Thymus (tissue), 11 donors: Measurements from ENCODE around the gene MYOD1. TPM values are rescaled to one million over a fixed set of nuclear protein-coding genes. Genes with fewer than 3 reads are reported as not detected.

Experiments
- DNase-seq, 9 donors: peaks; one replicate each; pipeline ENCODE4 v3.0.0-alpha.2; 2013; ENCODE audit warnings: low spot score in 9 of 9, low read depth in 6 of 9, missing footprints in 1 of 9
- H3K27ac ChIP-seq, 2 donors: one replicate each; pipeline ENCODE4 v1.5.1; 2013; ENCODE audit warnings: control low read depth in 1 of 2, low read depth in 1 of 2, low read length in 1 of 2, mild to moderate bottlenecking in 1 of 2, moderate library complexity in 1 of 2
- H3K27me3 ChIP-seq, 2 donors: one replicate each; pipeline ENCODE4 v1.5.1; 2013; ENCODE audit warnings: low read length in 1 of 2; ENCODE audit not compliant: control insufficient read depth in 2 of 2, insufficient read depth in 1 of 2
- H3K36me3 ChIP-seq, 2 donors: one replicate each; pipeline ENCODE4 v1.5.1; 2013; ENCODE audit warnings: low read length in 1 of 2, mild to moderate bottlenecking in 1 of 2, moderate library complexity in 1 of 2; ENCODE audit not compliant: control insufficient read depth in 2 of 2, insufficient read depth in 2 of 2
- H3K4me1 ChIP-seq, 2 donors: one replicate each; pipeline ENCODE4 v1.5.1; 2013; ENCODE audit warnings: low read length in 2 of 2; ENCODE audit not compliant: control insufficient read depth in 2 of 2, insufficient read depth in 2 of 2
- H3K4me3 ChIP-seq, 2 donors: one replicate each; pipeline ENCODE4 v1.5.1; 2013; ENCODE audit warnings: low read length in 2 of 2, control low read depth in 1 of 2, mild to moderate bottlenecking in 1 of 2
- H3K9me3 ChIP-seq, 2 donors: one replicate each; pipeline ENCODE4 v1.5.1; 2013; ENCODE audit warnings: low read length in 1 of 2, mild to moderate bottlenecking in 1 of 2; ENCODE audit not compliant: control insufficient read depth in 2 of 2, insufficient read depth in 1 of 2
- WGBS: extraction: QIAGEN DNeasy Blood & Tissue Kit; methylation state at CpG from one replicate; pipeline ENCODE4 v1.1.7; 2013; 5-methylcytosine and 5-hydroxymethylcytosine counted together
- polyA plus RNA-seq: library from polyadenylated mRNA; stranded (reverse); fragments of 200-250 nt; gene quantifications from one replicate; pipeline ENCODE4 v1.2.3, GENCODE V29; 2013
- total RNA-seq: library from RNA; stranded (reverse); fragments of 120-200 nt; gene quantifications from one replicate; pipeline ENCODE4 v1.2.4, GENCODE V29; 2013
- donor health status: healthy.

The MYOD1 gene
- total and polyA plus RNA-seq, 2 donors, result 0.38 to 0.43 TPM

- H3K27ac ChIP-seq, result no peak overlapping the region
- DNase-seq, result no peak
- 72% methylated on average over 2 of the region's 2 CpGs for WGBS
- H3K4me3 ChIP-seq, result no peak overlapping the region
- H3K36me3 ChIP-seq, result no peaks in the 10 kb centered on the region
- H3K27me3 ChIP-seq, result peaks cover 17 to 43% of the 10 kb centered on the region in 2 donors
- H3K9me3 ChIP-seq, result no peaks in the 10 kb centered on the region
- no peaks in the 10 kb centered on the region for H3K4me1 ChIP-seq
These were observed 27.8 kb upstream of the MYOD1 start for GRCh38 chr11:17691550-17691949.

- Histone ChIP-seq H3K27me3 (peaks cover 21 to 47% of the 10 kb centered on the region in 2 donors), H3K9me3 (no peaks in the 10 kb centered on the region), H3K4me1 (no peaks in the 10 kb centered on the region), H3K4me3 (no peak overlapping the region), H3K36me3 (no peaks in the 10 kb centered on the region), H3K27ac (no peak overlapping the region)
- WGBS, result 71% methylated on average over 10 of the region's 10 CpGs
- no peak for DNase-seq
These were observed 27.4 kb upstream of the MYOD1 start for GRCh38 chr11:17691976-17692375.

- WGBS, result 73% methylated on average over 7 of the region's 7 CpGs
These were observed 26.4 kb upstream of the MYOD1 start for GRCh38 chr11:17692931-17693330.

GRCh38 chr11:17693531-17693930 is 25.8 kb upstream of the MYOD1 start:
- DNase-seq, result no peak
- 87% methylated on average over 4 of the region's 4 CpGs for WGBS
- Histone ChIP-seq H3K27me3 (peaks cover 29 to 54% of the 10 kb centered on the region in 2 donors), H3K27ac (no peak overlapping the region), H3K4me1 (no peaks in the 10 kb centered on the region), H3K9me3 (no peaks in the 10 kb centered on the region), H3K36me3 (no peaks in the 10 kb centered on the region), H3K4me3 (no peak overlapping the region)

More at GRCh38 chr11:17692931-17693330, 26.4 kb upstream of the MYOD1 start:
- no peak for DNase-seq
- Histone ChIP-seq H3K36me3 (no peaks in the 10 kb centered on the region), H3K9me3 (no peaks in the 10 kb centered on the region), H3K4me3 (no peak overlapping the region), H3K27ac (no peak overlapping the region), H3K27me3 (peaks cover 29 to 54% of the 10 kb centered on the region in 2 donors), H3K4me1 (no peaks in the 10 kb centered on the region)

- Histone ChIP-seq H3K36me3 (no peaks in the 10 kb centered on the region), H3K27ac (no peak overlapping the region), H3K4me3 (no peak overlapping the region), H3K9me3 (no peaks in the 10 kb centered on the region), H3K27me3 (peaks cover 29 to 62% of the 10 kb centered on the region in 2 donors), H3K4me1 (no peaks in the 10 kb centered on the region)
- WGBS, result 91% methylated on average over 10 of the region's 10 CpGs
- no peak for DNase-seq
These were observed 24.8 kb upstream of the MYOD1 start for GRCh38 chr11:17694494-17695110.

GRCh38 chr11:17695454-17696441 is 23.6 kb upstream of the MYOD1 start:
- Histone ChIP-seq H3K27ac (no peak overlapping the region), H3K9me3 (no peaks in the 10 kb centered on the region), H3K4me3 (no peak overlapping the region), H3K27me3 (peaks cover 29 to 63% of the 10 kb centered on the region in 2 donors), H3K36me3 (no peaks in the 10 kb centered on the region), H3K4me1 (no peaks in the 10 kb centered on the region)
- WGBS, result 12% methylated on average over 68 of the region's 68 CpGs
- DNase-seq, result no peak

- Histone ChIP-seq H3K36me3 (no peaks in the 10 kb centered on the region), H3K27me3 (peaks cover 29 to 63% of the 10 kb centered on the region in 2 donors), H3K4me1 (no peaks in the 10 kb centered on the region), H3K4me3 (no peak overlapping the region), H3K27ac (no peak overlapping the region), H3K9me3 (no peaks in the 10 kb centered on the region)
- DNase-seq, result no peak
- 83% methylated on average over 5 of the region's 5 CpGs for WGBS
These were observed 22.6 kb upstream of the MYOD1 start for GRCh38 chr11:17696741-17697140.

- H3K9me3 ChIP-seq, result no peaks in the 10 kb centered on the region
- no peak overlapping the region for H3K4me3 ChIP-seq
- H3K4me1 ChIP-seq, result no peaks in the 10 kb centered on the region
- no peak overlapping the region for H3K27ac ChIP-seq
- H3K36me3 ChIP-seq, result no peaks in the 10 kb centered on the region
- H3K27me3 ChIP-seq, result peaks cover 29 to 60% of the 10 kb centered on the region in 2 donors
- DNase-seq, result no peak
- WGBS, result 66% methylated on average over 6 of the region's 6 CpGs
These were observed 22.0 kb upstream of the MYOD1 start for GRCh38 chr11:17697175-17697949.
